ENCODE measurements around the gene MICA. TPM values are rescaled to one million over a fixed set of nuclear protein-coding genes. Genes with fewer than 3 reads are reported as not detected.
"Not testable (repeated sequence)": the region's sequence is repeated elsewhere in the genome, so short reads cannot be mapped to it uniquely, and the experiment has no call there.

The MICA gene
- total RNA-seq, 4 donors from 2014 or later, result 15.9 to 28.3 (median 23.7) TPM

- no peak for TF ChIP-seq POLR2A (IDR thresholded peaks at IDR 0.05)
- no peak for TF ChIP-seq CTCF (IDR thresholded peaks at IDR 0.05)
- TF ChIP-seq EP300 (IDR thresholded peaks at IDR 0.05), result no peak
- Histone ChIP-seq H3K4me1 (no peaks in the 10 kb centered on the region), H3K4me3 (no peak overlapping the region), H3K27me3 (no peaks in the 10 kb centered on the region), H3K27ac (no peak overlapping the region), H3K36me3 (no peaks in the 10 kb centered on the region), H3K9me3 (peaks cover 0 to 15% (median 0%) of the 10 kb centered on the region in 4 donors)
- WGBS, 2 donors, result 61 to 64% methylated on average over 4 of the region's 4 CpGs
- no peak for DNase-seq (ENCODE audit: low spot score in 2 of 2)
Measured at GRCh38 chr6:31450751-31451150, 47.4 kb downstream of the MICA start.

- H3K4me3 ChIP-seq, result no peak overlapping the region
Measured at GRCh38 chr6:31452859-31453258, 49.5 kb downstream of the MICA start.

GRCh38 chr6:31453259-31453658, 49.9 kb downstream of the MICA start:
- Histone ChIP-seq H3K9me3 (peaks cover 0 to 15% (median 0%) of the 10 kb centered on the region in 4 donors), H3K27ac (no peak overlapping the region), H3K4me3 (no peak overlapping the region), H3K4me1 (no peaks in the 10 kb centered on the region), H3K27me3 (no peaks in the 10 kb centered on the region), H3K36me3 (no peaks in the 10 kb centered on the region)
- DNase-seq (ENCODE audit: low spot score in 2 of 2), result no peak
- TF ChIP-seq EP300 (IDR thresholded peaks at IDR 0.05) (no peak), CTCF (IDR thresholded peaks at IDR 0.05) (no peak), POLR2A (IDR thresholded peaks at IDR 0.05) (no peak)
- WGBS, 2 donors, result 76 to 82% methylated on average over 2 of the region's 2 CpGs

More at GRCh38 chr6:31452859-31453258, 49.5 kb downstream of the MICA start:
- DNase-seq (ENCODE audit: low spot score in 2 of 2), result no peak
- Histone ChIP-seq H3K9me3 (peaks cover 0 to 15% (median 0%) of the 10 kb centered on the region in 4 donors), H3K4me1 (no peaks in the 10 kb centered on the region), H3K36me3 (no peaks in the 10 kb centered on the region), H3K27me3 (no peaks in the 10 kb centered on the region), H3K27ac (no peak overlapping the region)
- TF ChIP-seq CTCF (IDR thresholded peaks at IDR 0.05) (no peak), POLR2A (IDR thresholded peaks at IDR 0.05) (no peak), EP300 (IDR thresholded peaks at IDR 0.05) (no peak)

GRCh38 chr6:31459864-31460263, 56.5 kb downstream of the MICA start:
- not testable (repeated sequence) for H3K36me3 ChIP-seq; H3K27ac ChIP-seq; H3K9me3 ChIP-seq; DNase-seq (ENCODE audit: low spot score in 2 of 2); H3K27me3 ChIP-seq; H3K4me3 ChIP-seq
- peaks cover 0 to 12% (median 3%) of the 10 kb centered on the region in 4 donors for H3K4me1 ChIP-seq
- 81 to 83% methylated on average over 5 of the region's 5 CpGs for WGBS, 2 donors

GRCh38 chr6:31460361-31461025, 57.1 kb downstream of the MICA start:
- no peak overlapping the region for H3K27ac ChIP-seq
- no peak for DNase-seq (ENCODE audit: low spot score in 2 of 2)
- no peak for TF ChIP-seq CTCF (IDR thresholded peaks at IDR 0.05)
- TF ChIP-seq EP300 (IDR thresholded peaks at IDR 0.05), result no peak
- no peak for TF ChIP-seq POLR2A (IDR thresholded peaks at IDR 0.05)
- H3K36me3 ChIP-seq, result no peaks in the 10 kb centered on the region
- no peak overlapping the region for H3K4me3 ChIP-seq
- 96 to 97% methylated on average over 5 of the region's 5 CpGs for WGBS, 2 donors
- H3K27me3 ChIP-seq, result no peaks in the 10 kb centered on the region
- no peaks in the 10 kb centered on the region for H3K9me3 ChIP-seq
- peaks cover 0 to 12% (median 6%) of the 10 kb centered on the region in 4 donors for H3K4me1 ChIP-seq

Data from tibial nerve (tissue), 4 donors.